ENCODE data around the gene TMEM131.
"Not testable (repeated sequence)": the region's sequence is repeated elsewhere in the genome, so short reads cannot be mapped to it uniquely, and the experiment has no call there.

Gene TMEM131

GRCh38 chr2:97907369-97908100, 88.2 kb downstream of the TMEM131 start:
- DNase-seq = no peak

GRCh38 chr2:97906307-97906706, 89.4 kb downstream of the TMEM131 start:
- no peak for DNase-seq

- DNase-seq = no peak
These were observed 90.5 kb downstream of the TMEM131 start for GRCh38 chr2:97905294-97905693.

DNA sequence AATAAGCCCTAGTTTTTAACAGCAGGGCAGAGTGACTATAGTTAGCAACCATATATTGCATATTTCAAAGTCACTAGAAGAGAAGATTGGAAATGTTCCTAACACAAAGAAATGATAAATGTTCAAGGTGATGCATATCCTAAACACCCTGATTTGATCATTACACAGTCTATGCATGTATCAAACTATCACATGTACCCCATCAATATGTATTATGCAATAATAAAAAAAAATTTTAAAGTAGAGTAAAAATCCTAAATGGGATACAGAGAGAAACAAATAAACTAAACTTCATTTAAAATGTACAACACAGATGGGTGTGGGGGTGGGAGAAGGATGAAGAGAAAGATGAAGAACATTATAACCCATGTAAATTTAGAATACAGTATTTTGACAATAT, 93.9 kb downstream of the TMEM131 start:
- DNase-seq = no peak

GRCh38 chr2:97900806-97901205, 94.9 kb downstream of the TMEM131 start:
- DNase-seq = no peak

DNA sequence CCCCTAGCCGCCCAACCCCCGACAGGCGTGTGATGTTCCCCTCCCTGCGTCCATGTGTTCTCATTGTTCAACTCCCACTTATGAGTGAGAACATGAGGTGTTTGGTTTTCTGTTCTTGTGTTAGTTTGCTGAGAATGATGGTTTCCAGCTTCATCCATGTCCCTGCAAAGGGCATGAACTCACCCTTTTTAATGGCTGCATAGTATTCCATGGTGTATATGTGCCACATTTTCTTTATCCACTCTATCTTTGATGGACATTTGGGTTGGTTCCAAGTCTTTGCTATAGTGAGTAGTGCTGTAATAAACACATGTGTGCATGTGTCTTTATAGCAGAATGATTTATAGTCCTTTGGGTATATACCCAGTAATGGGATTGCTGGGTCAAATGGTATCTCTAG, 102.7 kb downstream of the TMEM131 start:
- DNase-seq = not testable (repeated sequence)

GRCh38 chr2:97891611-97892010, 104.1 kb downstream of the TMEM131 start:
- DNase-seq = no peak

- no peak for DNase-seq
These were observed 106.6 kb downstream of the TMEM131 start for GRCh38 chr2:97889156-97889555.

DNA sequence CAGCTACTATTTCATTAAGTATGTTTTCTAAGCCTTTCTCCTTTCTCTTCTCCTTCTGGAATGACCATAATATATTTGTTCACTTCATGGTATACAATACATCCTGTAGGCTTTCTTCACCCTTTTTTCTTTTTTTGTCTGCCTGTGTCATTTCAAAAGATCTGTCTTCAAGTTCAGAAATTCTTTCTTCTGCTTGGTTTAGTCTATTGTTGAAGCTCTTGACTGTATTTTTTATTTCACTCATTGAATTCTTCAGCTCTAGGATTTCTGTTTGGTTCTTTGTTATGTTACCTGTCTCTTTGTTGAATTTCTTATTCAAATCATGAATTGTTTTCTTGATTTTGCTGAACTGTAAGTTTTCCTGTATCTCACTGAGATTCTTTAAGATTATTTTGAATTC, 109.9 kb downstream of the TMEM131 start:
- DNase-seq = no peak

DNA sequence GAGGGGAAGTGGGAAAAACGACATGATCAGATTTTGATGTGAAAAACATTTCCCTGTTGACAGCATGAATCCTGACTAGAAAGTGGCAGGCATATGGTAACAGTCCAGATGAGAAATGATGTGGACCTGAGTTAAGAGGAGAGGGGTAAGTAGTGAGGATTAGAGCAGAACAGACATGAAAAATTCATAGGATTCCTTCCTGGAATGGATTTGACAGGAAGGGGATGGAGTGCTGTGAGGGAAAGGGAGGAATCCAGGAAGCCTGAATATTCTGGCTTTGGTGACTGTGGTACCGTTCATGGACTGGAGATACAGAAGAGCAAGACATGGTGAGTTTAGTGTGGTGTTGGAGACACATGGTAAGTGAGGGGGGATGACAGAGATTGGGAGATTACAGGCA, 115.4 kb downstream of the TMEM131 start:
- no peak for DNase-seq

GRCh38 chr2:97878865-97879264, 116.9 kb downstream of the TMEM131 start:
- no peak for DNase-seq

GRCh38 chr2:97878317-97878716, 117.4 kb downstream of the TMEM131 start:
- not testable (repeated sequence) for DNase-seq

GRCh38 chr2:97871096-97871780, 124.5 kb downstream of the TMEM131 start:
- DNase-seq = peak; percentile 74

GRCh38 chr2:97870396-97870843, 125.3 kb downstream of the TMEM131 start:
- peak; percentile 73 for DNase-seq

- no peak for DNase-seq
These were observed 125.9 kb downstream of the TMEM131 start for GRCh38 chr2:97869722-97870346.

GRCh38 chr2:97868986-97869721, 126.6 kb downstream of the TMEM131 start:
- DNase-seq = peak; percentile 97

- DNase-seq = no peak
These were observed 131.9 kb downstream of the TMEM131 start for GRCh38 chr2:97863829-97864228.

DNA sequence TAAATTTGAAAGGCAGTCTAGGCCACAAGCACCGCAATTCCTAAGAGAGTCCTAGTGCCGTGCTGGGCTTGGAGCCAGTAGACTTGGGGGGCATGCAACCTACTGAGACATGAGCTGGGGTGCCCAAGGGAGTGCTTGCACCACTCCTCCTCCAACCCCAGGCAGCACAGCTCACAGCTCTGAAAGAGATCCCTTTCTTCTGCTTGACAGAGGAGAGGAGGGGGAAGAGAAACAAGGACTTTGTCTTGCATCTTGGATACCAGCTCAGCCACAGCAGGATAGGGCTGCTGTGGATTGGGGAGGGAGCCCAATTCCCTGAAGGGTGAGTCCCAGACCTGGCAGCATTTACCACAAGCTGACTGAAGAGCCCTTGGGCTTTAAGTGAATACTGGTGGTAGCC, 134.6 kb downstream of the TMEM131 start:
- no peak for DNase-seq

DNA sequence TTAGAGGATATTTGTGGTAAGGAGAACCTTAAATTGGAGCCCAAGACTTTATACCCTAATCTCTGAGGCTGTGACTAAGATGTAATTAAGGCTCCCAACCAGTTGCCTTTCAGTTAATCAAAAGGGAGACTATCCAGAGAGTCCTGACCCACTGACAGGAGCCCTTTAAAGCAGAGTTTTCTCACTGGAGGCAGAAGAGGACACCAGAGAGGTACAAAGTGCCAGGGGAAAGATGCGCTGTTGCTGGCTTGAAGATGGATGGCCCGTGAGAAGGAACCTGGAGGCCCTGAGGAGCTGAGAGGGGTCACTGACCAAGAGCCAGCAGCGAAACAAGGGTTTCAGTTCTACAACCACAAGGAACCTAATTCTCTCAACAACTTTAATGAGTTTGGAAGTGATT, 137.3 kb downstream of the TMEM131 start:
- peak; percentile 59 for DNase-seq

GRCh38 chr2:97857553-97857952, 138.2 kb downstream of the TMEM131 start:
- DNase-seq = no peak

GRCh38 chr2:97853057-97853456, 142.7 kb downstream of the TMEM131 start:
- DNase-seq = not testable (repeated sequence)

DNA sequence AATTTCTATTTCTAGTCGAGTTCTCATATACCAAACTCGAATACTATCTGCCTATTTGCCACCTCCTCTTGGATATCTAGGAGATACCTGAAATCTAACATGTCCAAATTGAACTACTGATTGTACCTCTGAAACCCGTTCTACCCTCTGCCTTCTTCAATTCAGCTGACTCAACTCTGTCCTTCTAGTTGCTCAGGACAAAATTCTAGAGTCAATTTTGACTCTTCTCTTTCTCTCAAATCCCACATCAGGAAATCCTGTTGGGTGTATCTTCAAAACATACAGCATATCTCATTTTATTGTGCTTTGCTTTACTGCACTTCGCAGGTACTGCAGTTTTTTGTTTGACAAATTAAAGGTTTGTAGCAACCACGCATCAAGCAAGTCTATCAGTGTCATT, 144.6 kb downstream of the TMEM131 start:
- DNase-seq = no peak

- no peak for DNase-seq
These were observed 145.7 kb downstream of the TMEM131 start for GRCh38 chr2:97849881-97850528.
